Activated effector memory CD4-positive, alpha-beta T cell treated with anti-CD3 and anti-CD28 coated beads, Interleukin-2, amount 50 U/mL, for 16 hours (primary cell): ENCODE data around the gene PCID2.
"Not testable (repeated sequence)": the region's sequence is repeated elsewhere in the genome, so short reads cannot be mapped to it uniquely, and the experiment has no call there.

Experiments used
- DNase-seq: peaks from one replicate; pipeline ENCODE4 v3.0.0-alpha.2; 2020

The PCID2 gene

DNA sequence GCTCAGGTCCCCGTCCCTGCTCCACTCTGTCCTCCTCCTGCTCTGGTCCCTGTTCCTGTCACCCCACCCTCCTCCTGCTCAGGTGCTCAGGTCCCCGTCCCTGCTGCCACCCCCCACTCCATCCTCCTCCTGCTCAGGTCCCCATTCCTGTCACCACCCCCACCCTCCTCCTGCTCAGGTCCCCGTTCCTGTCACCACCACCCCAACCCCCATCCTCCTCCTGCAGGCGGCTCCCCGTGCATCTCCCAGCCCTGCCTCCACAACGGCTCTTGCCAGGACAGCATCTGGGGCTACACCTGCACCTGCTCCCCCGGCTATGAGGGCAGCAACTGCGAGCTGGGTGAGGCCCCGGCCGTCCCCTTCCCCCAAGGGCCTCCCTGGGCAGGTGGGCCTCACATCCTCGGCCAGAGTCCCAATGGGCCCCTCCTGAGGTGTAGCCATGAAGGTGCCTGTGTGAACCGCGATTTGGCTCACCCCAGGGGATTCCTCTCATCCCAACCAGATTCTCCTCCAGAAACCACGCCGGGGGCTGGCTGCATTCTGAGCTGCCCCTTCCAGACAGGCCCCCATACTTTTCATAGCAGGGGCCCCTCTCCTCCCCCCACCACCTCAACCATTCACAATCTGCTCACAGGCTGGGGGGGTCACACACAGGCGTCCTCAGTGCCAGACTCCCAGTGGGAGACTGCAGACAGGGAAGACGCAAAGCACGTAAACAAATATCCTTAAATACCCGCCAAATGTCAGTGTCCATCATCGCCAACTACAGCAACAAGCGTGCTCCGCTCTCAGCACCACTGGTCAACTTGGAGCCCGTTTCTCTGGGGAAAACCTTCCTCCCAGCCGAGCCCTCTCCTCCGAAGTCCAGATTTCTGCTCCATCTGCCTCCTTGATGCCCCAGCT, 45.4 kb downstream of the PCID2 start:
- no peak for DNase-seq

DNA sequence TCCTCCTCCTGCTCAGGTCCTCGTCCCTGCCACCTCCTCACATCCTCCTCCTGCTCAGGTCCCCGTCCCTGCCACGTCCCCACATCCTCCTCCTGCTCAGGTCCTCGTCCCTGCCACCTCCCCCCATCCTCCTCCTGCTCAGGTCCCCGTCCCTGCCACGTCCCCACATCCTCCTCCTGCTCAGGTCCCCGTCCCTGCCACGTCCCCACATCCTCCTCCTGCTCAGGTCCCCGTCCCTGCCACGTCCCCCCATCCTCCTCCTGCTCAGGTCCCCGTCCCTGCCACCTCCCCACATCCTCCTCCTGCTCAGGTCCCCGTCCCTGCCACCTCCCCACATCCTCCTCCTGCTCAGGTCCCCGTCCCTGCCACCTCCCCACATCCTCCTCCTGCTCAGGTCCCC, 46.5 kb downstream of the PCID2 start:
- not testable (repeated sequence) for DNase-seq

DNA sequence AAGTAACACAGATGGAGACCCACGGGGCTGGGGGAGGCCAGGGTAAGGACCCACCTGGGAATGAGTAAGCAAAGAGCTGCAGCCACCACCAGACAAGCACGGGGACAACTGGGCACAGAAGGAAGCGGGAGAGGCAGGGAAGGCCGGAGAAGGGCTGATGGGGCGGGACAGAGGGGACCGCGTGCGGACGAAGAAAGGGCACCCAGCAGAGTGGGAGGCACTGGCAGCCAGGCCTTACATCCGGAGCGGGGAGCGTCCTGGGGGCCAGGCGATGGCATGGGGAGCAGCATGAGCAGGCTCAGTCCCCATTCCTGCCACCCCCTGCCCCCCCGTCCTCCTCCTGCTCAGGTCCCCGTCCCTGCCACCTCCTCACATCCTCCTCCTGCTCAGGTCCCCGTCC, 47.0 kb downstream of the PCID2 start:
- DNase-seq, result no peak

DNA sequence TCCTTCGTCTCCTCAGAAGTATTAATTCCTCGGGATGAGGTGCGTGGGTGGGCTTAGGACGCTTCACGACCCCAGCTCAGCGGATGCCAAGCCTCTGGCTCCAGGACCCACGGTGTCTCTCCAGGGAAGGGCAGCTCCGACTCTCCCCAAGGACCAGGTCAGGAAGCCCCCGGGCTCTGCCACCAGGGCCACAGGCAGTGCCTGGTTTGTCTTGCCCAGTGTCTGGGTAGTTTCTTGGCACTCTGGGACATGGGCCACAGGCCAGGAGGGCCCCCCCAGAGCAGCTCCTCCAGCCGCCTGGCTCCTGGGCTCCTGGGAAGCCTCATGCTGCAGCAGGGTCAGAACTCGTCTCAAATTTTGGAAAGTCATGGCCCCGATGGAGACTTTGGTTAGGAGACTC, 47.5 kb downstream of the PCID2 start:
- DNase-seq, result no peak

DNA sequence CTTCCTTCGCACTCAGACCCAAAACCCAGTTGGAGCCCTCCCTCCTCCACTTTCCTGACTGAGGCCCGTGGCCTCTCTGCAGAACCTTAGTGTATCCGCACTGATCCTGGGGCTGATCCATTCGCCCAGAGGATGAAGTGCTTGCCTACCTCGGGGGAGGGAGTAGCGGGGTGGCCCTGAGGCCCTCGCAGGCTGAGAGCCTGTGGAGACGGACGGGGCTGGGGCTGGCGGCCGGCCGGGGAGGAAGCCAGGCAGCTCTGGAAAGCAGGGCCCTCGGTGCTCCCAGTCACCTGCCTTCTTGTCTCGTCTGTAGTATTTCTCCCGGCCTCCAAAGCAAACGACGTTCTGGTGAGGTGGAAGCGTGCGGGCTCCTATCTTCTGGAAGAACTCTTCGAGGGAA, 48.8 kb downstream of the PCID2 start:
- no peak for DNase-seq

DNA sequence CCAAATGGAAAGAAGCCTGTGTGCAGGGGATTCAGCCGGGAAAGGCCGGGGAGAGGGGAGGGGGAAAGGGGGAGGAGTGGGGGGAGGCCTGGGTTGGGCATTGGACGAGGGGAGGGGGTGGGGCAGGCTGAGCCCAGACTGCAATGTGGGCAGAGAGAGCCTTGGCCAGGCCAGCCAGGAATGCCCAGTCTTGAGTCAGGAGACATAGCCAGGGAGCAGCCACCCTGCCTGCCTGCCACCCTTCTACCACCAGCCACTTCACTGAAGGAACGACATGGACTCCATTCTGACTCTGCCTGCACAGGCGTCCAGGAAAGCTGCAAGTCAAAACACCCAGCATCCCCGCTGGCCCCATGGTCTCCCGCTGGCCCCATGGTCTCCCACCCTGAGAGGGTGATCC, 49.5 kb downstream of the PCID2 start:
- DNase-seq, result no peak

DNA sequence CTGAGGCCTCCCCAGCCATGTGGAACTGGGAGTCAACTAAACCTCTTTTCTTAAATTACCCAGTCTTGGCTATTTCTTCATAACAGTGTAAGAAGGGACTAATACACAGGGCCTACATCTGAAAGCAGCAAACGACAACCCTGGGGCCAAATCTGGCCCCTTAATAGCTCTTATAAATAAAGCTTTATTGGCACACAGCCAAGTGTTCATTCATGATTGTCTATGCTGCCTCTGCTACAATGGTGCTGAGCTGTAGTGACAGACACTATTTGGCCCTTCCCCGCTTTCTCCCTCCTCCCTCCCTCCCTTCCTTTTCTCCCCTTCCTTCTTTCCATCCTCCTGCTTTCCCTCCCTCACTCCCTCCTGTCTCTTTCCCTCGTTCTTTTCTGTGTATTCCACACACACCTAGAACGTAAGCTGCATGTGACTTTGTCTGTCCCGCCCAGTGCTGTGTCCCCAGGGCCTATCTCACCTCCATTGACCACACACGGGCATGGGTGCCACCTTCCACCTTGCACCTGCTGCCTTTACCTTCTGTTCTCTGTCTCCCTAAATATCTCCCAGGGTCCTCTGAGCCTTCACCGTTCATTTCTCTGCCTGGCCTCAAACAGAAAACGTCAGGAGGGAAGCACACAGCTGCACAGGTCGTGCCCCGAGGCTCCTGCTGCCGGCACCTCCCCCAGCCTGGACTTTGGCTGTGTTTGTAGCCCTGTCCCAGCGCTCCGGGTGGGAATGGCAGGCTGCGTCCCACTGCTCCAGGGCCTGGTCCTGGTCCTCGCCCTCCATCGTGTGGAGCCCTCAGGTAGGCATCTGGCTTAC, 50.3 kb downstream of the PCID2 start, which contains the start of gene PROZ:
PROZ (plus strand) TSS at position 720 of the 819 bp plus-strand sequence; CDS start at position 733, 13 bp downstream.
- no peak for DNase-seq

DNA sequence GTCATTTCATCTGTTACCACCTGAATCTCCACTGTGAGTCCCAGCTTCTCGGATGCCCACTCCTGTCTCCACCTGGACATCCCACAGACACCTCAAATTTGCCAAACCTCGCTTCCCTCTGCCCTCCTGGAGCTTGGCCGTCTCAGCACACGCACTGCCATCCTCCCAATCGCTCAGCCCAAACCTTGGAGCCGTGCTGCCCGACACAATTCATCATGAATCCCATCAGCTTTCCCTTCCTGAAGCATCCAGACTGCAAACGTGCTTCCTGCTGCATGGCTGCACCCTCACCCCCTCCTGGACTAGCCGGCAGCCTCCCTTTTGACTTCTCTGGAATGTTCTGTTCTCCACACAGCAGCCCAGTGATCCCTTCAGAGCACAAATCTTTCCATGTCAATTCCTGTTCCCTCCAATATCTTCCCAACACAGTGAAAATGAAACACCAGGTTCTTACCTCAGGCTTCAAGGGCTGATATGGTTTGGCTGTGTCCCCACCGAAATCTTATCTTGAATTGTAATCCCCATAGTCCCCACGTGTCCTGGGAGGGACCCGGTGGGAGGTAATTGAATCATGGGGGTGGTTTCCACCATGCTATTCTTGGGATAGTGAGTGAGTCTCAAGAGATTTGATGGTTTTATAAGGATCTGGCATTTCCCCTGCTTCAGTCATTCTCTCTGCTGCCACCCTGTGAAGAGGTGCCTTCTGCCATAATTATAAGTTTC, 51.1 kb downstream of the PCID2 start:
- no peak for DNase-seq

DNA sequence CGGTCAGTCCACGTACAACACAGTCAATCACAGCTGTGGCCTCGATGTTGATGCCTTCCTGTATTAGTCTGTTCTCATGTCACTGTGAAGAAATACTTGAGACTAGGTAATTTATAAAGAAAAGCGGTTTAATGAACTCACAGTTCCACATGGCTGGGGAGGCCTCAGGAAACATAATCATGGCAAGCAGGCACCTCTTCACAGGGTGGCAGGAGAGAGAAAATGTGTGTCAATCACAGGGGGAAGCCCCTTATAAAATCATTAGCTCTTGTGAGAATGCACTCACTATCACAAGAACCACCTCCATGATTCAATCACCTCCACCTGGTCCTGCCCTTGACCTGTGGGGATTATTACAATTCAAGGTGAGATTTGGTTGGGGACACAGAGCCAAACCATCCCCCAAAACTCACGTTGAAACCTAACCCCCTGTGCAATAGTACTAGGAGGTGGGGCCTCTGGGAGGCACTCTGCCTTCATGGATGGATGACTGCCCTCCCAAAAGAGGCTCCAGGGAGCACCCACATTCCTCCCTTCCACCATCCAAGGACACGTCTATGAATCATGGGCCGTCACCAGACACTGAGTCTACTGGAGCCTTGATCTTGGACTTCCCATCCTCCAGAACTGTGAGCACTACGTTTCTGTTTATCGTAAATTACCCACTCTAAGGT, 52.4 kb downstream of the PCID2 start:
- no peak for DNase-seq

DNA sequence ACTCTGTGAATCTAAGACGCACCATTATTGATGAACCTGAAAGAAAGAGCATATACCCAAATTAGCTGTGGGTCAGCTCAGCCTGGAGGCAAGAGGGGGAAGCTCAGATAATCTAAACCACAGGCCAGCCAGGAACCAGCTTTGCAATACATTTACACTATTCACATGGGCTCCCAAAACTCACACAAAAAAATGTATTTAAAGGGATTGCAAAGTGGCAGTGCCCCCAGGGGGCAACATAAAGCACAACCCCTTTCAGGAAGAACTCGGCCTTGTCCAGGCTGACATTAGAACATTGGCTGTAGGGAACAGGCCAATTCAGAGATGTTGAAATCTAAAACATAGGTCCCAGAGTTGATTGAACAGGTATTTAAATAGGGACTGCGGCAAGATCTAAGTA, 53.3 kb downstream of the PCID2 start:
- DNase-seq, result no peak

DNA sequence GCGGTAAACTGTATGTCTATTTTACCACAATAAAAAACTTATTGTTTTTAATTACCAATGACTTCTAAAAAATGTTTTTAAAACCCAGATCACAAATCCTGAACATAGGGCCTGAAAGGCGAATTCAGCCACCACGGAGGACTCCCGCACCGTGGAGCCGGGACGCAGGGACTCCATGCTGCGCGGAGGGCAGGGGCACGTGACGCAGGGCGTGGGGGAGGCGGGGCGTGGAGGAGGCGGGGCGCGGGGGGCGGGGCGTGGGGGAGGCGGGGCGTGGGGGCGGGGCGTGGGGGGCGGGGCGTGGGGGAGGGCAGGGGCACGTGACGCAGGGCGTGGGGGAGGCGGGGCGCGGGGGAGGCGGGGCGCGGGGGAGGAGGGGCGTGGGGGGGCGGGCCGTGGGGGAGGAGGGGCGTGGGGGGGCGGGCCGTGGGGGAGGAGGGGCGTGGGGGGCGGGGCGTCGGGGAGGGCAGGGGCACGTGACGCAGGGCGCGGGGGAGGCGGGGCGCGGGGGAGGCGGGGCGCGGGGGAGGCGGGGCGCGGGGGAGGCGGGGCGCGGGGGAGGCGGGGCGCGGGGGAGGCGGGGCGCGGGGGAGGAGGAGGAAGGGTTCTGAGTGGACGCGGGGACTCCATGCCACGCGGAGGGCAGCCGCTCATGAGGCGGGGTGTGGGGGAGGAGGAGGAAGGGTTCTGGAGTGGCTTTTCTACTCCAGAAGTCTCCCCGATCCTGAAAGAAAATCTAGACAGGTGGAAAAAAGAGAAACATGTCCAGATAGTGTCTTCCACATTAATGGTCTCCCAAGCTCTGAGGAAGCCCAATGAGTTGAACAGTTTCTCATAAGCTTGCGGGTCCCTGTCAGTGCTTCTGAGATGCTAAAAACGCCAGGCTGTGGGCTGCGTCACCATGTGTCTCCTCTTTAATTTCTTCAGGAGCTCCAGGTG, 54.4 kb downstream of the PCID2 start:
- peak; percentile 92 for DNase-seq

DNA sequence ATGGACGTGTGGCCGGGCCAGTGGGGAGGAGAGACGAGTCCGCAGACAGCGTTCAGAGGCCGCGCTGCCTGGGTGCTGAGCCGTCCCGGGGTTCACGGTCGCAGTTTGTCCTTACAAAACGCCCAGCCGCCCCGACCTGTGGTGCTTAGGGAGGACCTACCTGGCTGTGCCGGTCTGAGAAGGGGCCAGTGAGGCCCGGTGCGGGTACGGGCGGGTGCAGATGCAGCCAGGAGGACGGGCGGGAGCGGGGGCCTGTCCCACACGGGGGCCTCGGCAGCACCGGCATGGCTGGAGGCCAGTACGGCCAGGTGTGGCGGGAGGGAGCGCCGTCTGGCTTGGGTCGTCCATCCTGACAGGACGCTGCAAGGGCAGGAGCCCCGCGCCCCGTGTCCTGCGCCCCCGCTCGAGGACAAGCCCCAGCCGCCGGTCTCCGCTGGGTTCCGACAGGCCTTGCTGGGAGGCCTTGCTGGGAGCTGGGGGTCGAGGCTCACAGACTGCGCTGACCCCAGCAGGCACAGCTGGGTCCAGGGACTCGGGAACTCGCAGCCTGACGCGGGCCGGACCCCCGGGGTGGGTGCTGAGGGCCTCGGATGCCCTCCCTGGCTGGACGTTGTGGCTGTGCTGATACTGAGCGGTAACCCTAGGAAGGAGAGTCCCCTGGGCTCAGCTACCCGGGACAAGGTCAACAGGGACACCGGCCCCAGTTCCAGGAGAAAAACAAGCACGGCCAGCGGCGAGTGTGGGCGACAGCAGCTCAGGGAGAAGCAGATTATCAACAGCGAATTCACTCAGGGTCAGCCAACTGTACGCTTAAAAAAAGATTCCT, 55.3 kb downstream of the PCID2 start:
- peak; percentile 74 for DNase-seq

DNA sequence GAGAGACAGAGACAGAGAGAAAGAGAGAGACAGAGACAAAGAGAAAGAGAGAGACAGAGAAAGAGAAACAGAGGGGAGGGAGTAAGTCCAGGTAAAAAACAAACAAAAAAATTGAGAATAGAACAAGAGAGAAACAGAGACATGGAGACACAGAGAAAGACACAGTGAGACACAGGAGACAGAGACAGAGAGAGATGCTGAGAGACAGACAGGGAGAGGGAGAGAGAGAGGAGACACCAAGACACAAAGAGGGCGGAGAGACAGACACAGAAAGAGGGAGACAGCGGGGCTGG, 55.8 kb downstream of the PCID2 start:
- DNase-seq, result no peak

DNA sequence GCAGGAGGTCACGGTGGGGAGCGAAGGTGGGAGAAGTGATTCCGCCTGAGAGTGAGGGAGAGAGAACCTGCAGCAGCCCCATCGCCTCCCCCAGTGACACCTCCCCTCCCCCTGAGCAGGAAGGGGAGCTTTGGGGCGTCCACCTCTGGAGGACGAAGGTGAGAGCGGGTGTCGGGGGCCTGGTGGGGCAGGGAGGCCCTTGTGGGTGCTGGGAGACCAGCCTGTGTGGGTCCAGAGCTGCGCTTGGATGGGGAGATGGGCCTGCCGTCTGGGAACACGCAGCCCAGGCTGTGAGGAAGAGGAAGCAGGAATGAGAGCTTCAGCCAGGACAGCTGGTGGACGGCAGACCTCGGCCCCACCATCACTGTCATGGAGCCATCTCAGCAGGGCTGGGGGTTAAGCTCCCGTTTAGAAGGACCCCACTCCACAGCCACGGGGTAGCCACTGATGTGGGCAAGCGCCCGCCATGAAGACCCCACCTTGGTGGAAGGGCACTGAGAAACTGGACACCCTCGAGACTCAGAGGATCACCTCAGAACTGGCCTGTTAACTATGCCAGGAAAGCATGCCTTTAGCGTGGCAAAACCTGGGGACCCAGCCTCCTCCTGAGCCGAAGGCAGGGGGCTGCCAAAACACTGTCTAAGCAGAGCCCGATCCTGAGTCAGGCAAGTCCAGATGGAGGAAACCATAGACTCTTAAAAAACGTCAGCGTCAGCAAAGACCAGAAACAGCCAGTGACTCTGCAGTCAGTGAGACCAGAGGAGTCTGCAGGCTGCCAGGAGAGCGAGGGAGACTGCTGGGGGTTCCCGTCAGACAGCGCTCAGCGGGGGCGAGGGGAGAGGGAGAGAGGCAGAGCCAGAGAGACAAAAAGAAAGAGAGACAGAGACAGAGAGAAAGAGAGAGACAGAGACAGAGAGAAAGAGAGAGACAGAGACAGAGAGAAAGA, 56.5 kb downstream of the PCID2 start:
- no peak for DNase-seq

DNA sequence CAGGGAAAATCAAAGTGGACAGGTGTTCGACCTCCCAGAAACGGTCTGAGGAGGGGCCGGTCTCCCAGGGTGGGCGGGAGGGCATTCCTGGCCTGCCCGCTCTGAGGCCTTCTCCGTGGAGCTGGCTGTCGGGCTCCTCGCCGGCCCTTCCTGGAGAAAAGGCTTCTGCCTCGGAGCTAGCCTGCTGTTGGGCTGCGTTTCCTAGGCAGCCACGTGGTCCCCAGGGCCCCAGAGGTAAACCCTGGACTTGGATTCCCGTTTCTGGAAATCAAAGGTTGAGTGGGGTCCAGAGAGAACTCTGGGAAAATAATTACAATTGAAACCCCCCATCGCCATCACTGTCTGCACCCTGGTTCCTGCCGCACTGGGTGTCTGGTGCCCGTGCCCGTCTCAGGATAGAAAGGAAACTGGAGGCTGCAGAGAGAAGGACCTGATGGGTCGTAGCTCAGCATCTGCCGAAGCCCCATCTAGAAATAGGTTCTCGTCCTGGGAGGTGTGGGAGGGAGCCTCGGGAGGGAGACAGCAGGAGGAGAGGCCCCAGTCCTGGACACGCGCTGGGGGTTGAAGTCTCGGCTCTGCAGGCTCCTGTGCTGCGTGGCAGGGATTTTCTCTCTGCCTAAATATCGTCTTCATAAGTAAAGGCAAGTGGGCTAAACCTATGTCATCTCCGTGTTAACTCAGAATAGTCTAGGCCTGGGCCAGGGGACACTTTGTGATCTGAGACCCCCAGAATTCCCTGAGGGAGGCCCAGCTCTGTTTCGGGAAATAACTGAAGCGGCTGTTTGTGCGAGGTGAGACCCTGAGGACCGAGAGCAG, 57.7 kb downstream of the PCID2 start:
- DNase-seq, result no peak

DNA sequence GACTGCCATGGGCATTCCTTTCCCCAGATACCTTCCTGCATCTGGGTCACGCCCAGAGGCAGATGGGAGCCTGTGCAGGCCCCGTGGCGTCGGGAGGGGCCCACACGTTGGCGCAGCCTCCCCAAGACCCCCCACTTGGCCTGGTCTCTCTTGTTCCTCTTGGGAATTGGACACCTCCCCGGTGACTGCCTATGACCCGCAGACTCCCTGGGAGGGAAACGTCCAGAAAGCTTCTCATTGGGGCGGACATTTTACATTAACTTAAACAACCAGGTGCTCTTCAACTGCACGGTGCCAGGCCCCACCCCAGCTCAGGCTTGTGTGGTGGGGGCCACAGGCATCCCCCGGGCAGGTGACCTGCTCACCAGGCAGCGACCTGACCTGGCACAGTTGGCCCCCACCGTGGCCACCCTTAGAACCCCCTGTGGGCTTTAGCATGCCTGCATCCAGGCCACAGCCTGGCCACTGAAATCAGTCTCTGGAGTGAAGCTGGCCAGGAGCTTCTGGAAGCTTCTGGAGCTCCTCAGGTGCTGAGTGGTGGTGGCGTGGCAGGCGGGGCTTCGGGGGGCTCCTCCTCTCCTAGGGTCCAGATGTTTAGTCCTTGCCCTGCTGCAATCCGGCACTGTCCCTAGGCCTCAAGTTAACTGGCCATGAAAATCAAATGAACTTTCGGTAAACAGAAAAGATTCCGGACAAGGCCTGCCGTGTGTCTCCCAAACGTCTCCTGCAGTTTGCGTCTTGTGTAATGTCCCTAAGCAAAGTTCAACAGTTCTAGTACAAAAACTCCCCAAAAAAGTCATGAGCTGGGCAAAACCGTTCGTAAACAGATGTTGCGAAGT, 58.5 kb downstream of the PCID2 start:
- no peak for DNase-seq

DNA sequence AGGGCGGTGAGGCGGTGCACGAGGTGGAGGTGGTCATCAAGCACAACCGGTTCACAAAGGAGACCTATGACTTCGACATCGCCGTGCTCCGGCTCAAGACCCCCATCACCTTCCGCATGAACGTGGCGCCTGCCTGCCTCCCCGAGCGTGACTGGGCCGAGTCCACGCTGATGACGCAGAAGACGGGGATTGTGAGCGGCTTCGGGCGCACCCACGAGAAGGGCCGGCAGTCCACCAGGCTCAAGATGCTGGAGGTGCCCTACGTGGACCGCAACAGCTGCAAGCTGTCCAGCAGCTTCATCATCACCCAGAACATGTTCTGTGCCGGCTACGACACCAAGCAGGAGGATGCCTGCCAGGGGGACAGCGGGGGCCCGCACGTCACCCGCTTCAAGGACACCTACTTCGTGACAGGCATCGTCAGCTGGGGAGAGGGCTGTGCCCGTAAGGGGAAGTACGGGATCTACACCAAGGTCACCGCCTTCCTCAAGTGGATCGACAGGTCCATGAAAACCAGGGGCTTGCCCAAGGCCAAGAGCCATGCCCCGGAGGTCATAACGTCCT, 59.4 kb downstream of the PCID2 start:
- DNase-seq, result peak; percentile 58
